HepG2 (cell line): ENCODE measurements around the gene ABHD2. TPM values are rescaled to one million over a fixed set of nuclear protein-coding genes. Genes with fewer than 3 reads are reported as not detected.

Experiments
- ETV5 ChIP-seq: IDR thresholded peaks from 2 replicates; pipeline ENCODE4 v1.6.1; 2018; ENCODE audit warnings: missing biosample characterization, missing genetic modification reagents, inconsistent platforms, borderline replicate concordance
- ISL2 ChIP-seq: sonication (generic); formaldehyde crosslinking; IDR thresholded peaks from 2 replicates; pipeline ENCODE4 v1.5.0; 2020; ENCODE audit warnings: missing genetic modification reagents
- MAFK ChIP-seq, 2 experiments: IDR thresholded peaks in 1 of 2; conservative IDR thresholded peaks in 1 of 2; 2 replicates each; pipeline ENCODE4 v1.6.1; 2011; ENCODE audit warnings: improper control_type of control experiment in 2 of 2, low read length in 2 of 2
- NBN ChIP-seq: fragments of 450-650 bp; conservative IDR thresholded peaks from 2 replicates; pipeline ENCODE4 v1.6.1; 2017
- NONO ChIP-seq, 2 experiments: fragments of 450-650 bp in 1 of 2; sonication (generic) in 1 of 2; formaldehyde crosslinking in 1 of 2; IDR thresholded peaks in 1 of 2; conservative IDR thresholded peaks in 1 of 2; 2 replicates each; pipeline versions ENCODE4 v1.6.1 to v1.8.0; 2017 to 2022; ENCODE audit warnings: mild to moderate bottlenecking in 1 of 2, missing genetic modification reagents in 1 of 2, moderate library complexity in 1 of 2
- NR2F2 ChIP-seq: IDR thresholded peaks from 2 replicates; pipeline ENCODE4 v1.6.1; 2012; ENCODE audit warnings: low read depth, inconsistent platforms, borderline replicate concordance
- REPIN1 ChIP-seq: sonication (generic); formaldehyde crosslinking; IDR thresholded peaks from 2 replicates; pipeline ENCODE4 v1.8.0; 2022; ENCODE audit warnings: missing genetic modification reagents, low read depth, mild to moderate bottlenecking, borderline replicate concordance
- RNF219 ChIP-seq: sonication (generic); formaldehyde crosslinking; IDR thresholded peaks from 2 replicates; pipeline ENCODE4 v1.5.0; 2020; ENCODE audit warnings: mild to moderate bottlenecking, missing genetic modification reagents
- SETDB1 ChIP-seq: sonication (generic); formaldehyde crosslinking; IDR thresholded peaks from 2 replicates; pipeline ENCODE4 v1.5.1; 2020; ENCODE audit warnings: missing genetic modification reagents, mild to moderate bottlenecking, borderline replicate concordance
- SIX4 ChIP-seq: sonication (generic); formaldehyde crosslinking; IDR thresholded peaks from 2 replicates; pipeline ENCODE4 v1.4.0; 2020; ENCODE audit warnings: missing genetic modification reagents
- SUZ12 ChIP-seq: fragments of 150-350 bp; IDR thresholded peaks from 2 replicates; pipeline ENCODE4 v1.6.1; 2014; ENCODE audit warnings: low read depth, low read length
- WIZ ChIP-seq: sonication (generic); formaldehyde crosslinking; IDR thresholded peaks from 2 replicates; pipeline ENCODE4 v1.5.1; 2020; ENCODE audit warnings: mild to moderate bottlenecking, missing genetic modification reagents
- ZBTB33 ChIP-seq: sonication (generic); formaldehyde crosslinking; IDR thresholded peaks from 2 replicates; pipeline ENCODE4 v1.4.0; 2020; ENCODE audit warnings: missing genetic modification reagents
- ZBTB34 ChIP-seq: sonication (generic); formaldehyde crosslinking; IDR thresholded peaks from 2 replicates; pipeline ENCODE4 v1.8.0; 2022; ENCODE audit warnings: mild to moderate bottlenecking, missing genetic modification reagents
- ZNF12 ChIP-seq: sonication (generic); formaldehyde crosslinking; IDR thresholded peaks from 2 replicates; pipeline ENCODE4 v1.5.0; 2020; ENCODE audit warnings: missing genetic modification reagents
- ZNF343 ChIP-seq: sonication (generic); formaldehyde crosslinking; IDR thresholded peaks from 2 replicates; pipeline ENCODE4 v1.4.0; 2020; ENCODE audit warnings: mild to moderate bottlenecking, missing genetic modification reagents
- ZNF557 ChIP-seq: sonication (generic); formaldehyde crosslinking; IDR thresholded peaks from 2 replicates; pipeline ENCODE4 v1.4.0; 2020; ENCODE audit warnings: missing genetic modification reagents
- ZNF839 ChIP-seq: sonication (generic); formaldehyde crosslinking; IDR thresholded peaks from 2 replicates; pipeline ENCODE4 v1.4.0; 2020; ENCODE audit warnings: missing genetic modification reagents, mild to moderate bottlenecking, borderline replicate concordance
- ZNF879 ChIP-seq: sonication (generic); formaldehyde crosslinking; IDR thresholded peaks from 2 replicates; pipeline ENCODE4 v1.8.1; 2023; ENCODE audit warnings: missing genetic modification reagents
- polyA plus RNA-seq, 8 experiments: library from polyadenylated mRNA; depleted of rRNA in 3 of 8; stranded (reverse) in 7 of 8; unstranded in 1 of 8; fragments of >200 nt; fragmentation: Illumina TruSeq in 4 of 8; extraction: Trizol in 4 of 8; gene quantifications; 2 replicates each; pipeline versions ENCODE4 v1.2.1 to v1.2.3, GENCODE V29; 2011 to 2016; ENCODE audit warnings: low read depth in 4 of 8, missing spikeins in 1 of 8, mixed read lengths in 1 of 8; ENCODE audit not compliant: insufficient read depth in 1 of 8
- total RNA-seq, 5 experiments: library from RNA; depleted of rRNA; stranded (reverse); fragments of >200 nt; fragmentation: Illumina TruSeq; extraction: Trizol; gene quantifications; 2 replicates each; pipeline ENCODE4 v1.2.3, GENCODE V29; 2016; ENCODE audit warnings: low read depth in 1 of 5
- TF ChIP-seq, protein P1 (sequence below): sonication (generic); formaldehyde crosslinking; IDR thresholded peaks from 2 replicates; pipeline ENCODE4 v1.4.0; 2020; ENCODE audit warnings: missing genetic modification reagents, borderline replicate concordance
- TF ChIP-seq, protein P2 (sequence below): sonication (generic); formaldehyde crosslinking; IDR thresholded peaks from 2 replicates; pipeline ENCODE4 v1.8.0; 2023; ENCODE audit warnings: mild to moderate bottlenecking, missing genetic modification reagents

Gene ABHD2
- total and polyA plus RNA-seq, 2 of the 13 experiments (the other 11 are each of a cell fraction or from before 2014, with no cell fraction given): 14.8 to 22.4 TPM

- TF ChIP-seq, protein P1, sequence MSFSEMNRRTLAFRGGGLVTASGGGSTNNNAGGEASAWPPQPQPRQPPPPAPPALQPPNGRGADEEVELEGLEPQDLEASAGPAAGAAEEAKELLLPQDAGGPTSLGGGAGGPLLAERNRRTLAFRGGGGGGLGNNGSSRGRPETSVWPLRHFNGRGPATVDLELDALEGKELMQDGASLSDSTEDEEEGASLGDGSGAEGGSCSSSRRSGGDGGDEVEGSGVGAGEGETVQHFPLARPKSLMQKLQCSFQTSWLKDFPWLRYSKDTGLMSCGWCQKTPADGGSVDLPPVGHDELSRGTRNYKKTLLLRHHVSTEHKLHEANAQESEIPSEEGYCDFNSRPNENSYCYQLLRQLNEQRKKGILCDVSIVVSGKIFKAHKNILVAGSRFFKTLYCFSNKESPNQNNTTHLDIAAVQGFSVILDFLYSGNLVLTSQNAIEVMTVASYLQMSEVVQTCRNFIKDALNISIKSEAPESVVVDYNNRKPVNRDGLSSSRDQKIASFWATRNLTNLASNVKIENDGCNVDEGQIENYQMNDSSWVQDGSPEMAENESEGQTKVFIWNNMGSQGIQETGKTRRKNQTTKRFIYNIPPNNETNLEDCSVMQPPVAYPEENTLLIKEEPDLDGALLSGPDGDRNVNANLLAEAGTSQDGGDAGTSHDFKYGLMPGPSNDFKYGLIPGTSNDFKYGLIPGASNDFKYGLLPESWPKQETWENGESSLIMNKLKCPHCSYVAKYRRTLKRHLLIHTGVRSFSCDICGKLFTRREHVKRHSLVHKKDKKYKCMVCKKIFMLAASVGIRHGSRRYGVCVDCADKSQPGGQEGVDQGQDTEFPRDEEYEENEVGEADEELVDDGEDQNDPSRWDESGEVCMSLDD: no peak
- peak; percentile 40; the same call in 1 of the 2 replicates for TF ChIP-seq ISL2 (CRISPR knock-in tag)
- TF ChIP-seq SETDB1 (CRISPR knock-in tag): no peak
- no peak for TF ChIP-seq SIX4 (CRISPR knock-in tag)
- TF ChIP-seq ZNF839: no peak
- TF ChIP-seq SUZ12: no peak
- TF ChIP-seq RNF219 (CRISPR knock-in tag): no peak
- no peak for TF ChIP-seq MAFK (conservative IDR thresholded peaks at IDR 0.05 in 1 of 2, IDR thresholded peaks at IDR 0.05 in 1 of 2; ENCODE audit: low read length in 2 of 2)
- no peak for TF ChIP-seq ZBTB34 (CRISPR knock-in tag)
- no peak for TF ChIP-seq NBN
- TF ChIP-seq NR2F2: peak; percentile 61
- no peak for TF ChIP-seq ZBTB33 (CRISPR knock-in tag)
- TF ChIP-seq ZNF879: no peak
- TF ChIP-seq ZNF557 (CRISPR knock-in tag): no peak
- TF ChIP-seq, protein P2, sequence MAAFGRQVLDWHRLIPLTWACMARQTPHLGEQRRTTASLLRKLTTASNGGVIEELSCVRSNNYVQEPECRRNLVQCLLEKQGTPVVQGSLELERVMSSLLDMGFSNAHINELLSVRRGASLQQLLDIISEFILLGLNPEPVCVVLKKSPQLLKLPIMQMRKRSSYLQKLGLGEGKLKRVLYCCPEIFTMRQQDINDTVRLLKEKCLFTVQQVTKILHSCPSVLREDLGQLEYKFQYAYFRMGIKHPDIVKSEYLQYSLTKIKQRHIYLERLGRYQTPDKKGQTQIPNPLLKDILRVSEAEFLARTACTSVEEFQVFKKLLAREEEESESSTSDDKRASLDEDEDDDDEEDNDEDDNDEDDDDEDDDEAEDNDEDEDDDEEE (CRISPR knock-in tag): no peak
- no peak for TF ChIP-seq ZNF12
- TF ChIP-seq WIZ (CRISPR knock-in tag): no peak
- TF ChIP-seq ETV5 (CRISPR knock-in tag): no peak
- peak; percentile 31; the same call in 1 of the 2 replicates for TF ChIP-seq REPIN1 (CRISPR knock-in tag)
- TF ChIP-seq ZNF343 (CRISPR knock-in tag): no peak
- no peak for TF ChIP-seq NONO (IDR thresholded peaks at IDR 0.05)
- no peak for TF ChIP-seq NONO (CRISPR knock-in tag; conservative IDR thresholded peaks at IDR 0.05)
These were observed 76.5 kb downstream of the ABHD2 start (continued) for GRCh38 chr15:89164712-89165211.
